ENCODE data around the gene CNTN1.

DNA sequence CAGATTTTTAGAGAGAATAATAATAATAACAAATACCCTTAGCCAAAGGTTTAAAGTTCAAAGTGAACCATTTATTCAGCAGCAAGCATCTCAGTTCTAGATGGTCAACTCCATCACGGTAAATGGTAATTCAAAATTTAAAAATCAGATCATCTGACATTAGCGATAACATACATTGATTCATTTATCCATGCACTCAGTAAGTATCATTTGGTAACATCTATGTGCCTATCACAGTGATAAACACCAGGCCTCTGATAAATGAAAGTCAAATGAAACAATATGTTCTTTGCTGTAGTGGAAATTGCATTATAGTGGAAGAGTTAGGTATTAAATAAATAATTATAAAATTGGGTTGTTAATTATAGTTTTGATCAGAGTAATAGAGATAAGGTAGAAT lies 108.8 kb downstream of the CNTN1 start:
- TF ChIP-seq, protein P1, sequence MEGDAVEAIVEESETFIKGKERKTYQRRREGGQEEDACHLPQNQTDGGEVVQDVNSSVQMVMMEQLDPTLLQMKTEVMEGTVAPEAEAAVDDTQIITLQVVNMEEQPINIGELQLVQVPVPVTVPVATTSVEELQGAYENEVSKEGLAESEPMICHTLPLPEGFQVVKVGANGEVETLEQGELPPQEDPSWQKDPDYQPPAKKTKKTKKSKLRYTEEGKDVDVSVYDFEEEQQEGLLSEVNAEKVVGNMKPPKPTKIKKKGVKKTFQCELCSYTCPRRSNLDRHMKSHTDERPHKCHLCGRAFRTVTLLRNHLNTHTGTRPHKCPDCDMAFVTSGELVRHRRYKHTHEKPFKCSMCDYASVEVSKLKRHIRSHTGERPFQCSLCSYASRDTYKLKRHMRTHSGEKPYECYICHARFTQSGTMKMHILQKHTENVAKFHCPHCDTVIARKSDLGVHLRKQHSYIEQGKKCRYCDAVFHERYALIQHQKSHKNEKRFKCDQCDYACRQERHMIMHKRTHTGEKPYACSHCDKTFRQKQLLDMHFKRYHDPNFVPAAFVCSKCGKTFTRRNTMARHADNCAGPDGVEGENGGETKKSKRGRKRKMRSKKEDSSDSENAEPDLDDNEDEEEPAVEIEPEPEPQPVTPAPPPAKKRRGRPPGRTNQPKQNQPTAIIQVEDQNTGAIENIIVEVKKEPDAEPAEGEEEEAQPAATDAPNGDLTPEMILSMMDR (IDR thresholded peaks at IDR 0.05), result no peak
- no peak for TF ChIP-seq POLR2A (IDR thresholded peaks at IDR 0.05)
